IMR-90 (cell line): ENCODE results near the gene RB1. TPM values are rescaled to one million over a fixed set of nuclear protein-coding genes. Genes with fewer than 3 reads are reported as not detected.

Experiments
- ATAC-seq: fragments of 200-7000 bp; cut with Tn5 transposase; 2 replicates; pipeline ENCODE4 v1.9.1; 2020; ENCODE audit warnings: low read depth, mild to moderate bottlenecking, moderate library complexity
- BruUV-seq: library from RNA; stranded (reverse); fragments of 400-500 nt; replicated peaks from 2 replicates; lab custom pipeline; 2021; lab: Mats Ljungman, UMichigan
- CTCF ChIA-PET: fragments of 300-600 bp; formaldehyde crosslinking; extraction: SDS; loops from one replicate; lab custom pipeline; 2021; ENCODE audit warnings: antibody characterized with exemption; lab: Yijun Ruan, JAX
- POLR2A ChIA-PET: fragments of 300-600 bp; sonication (Branson Sonifier 250); formaldehyde crosslinking; loops from one replicate; lab custom pipeline; 2022; ENCODE audit warnings: antibody characterized with exemption; ENCODE audit not compliant: unreplicated experiment; lab: Charles Lee
- DNase-seq: peaks from one replicate; pipeline ENCODE4 v3.0.0; 2013
- H2AFZ ChIP-seq: replicated peaks from 2 replicates; pipeline ENCODE3; 2013; ENCODE audit warnings: low read length, mild to moderate bottlenecking; ENCODE audit not compliant: poor library complexity
- H2AK5ac ChIP-seq: 2 replicates; pipeline ENCODE4 v1.6.1; 2013; ENCODE audit warnings: low read depth, low read length, inconsistent platforms
- H2AK9ac ChIP-seq: replicated peaks from 2 replicates; pipeline ENCODE3; 2013; ENCODE audit warnings: mild to moderate bottlenecking, low read depth, low read length, moderate library complexity; ENCODE audit not compliant: poor library complexity
- H2BK120ac ChIP-seq: 2 replicates; pipeline ENCODE4 v1.6.1; 2013; ENCODE audit warnings: low read depth, low read length, inconsistent platforms
- H2BK15ac ChIP-seq: 3 replicates; pipeline ENCODE4 v1.6.1; 2013; ENCODE audit warnings: low read depth, low read length, inconsistent platforms
- H2BK20ac ChIP-seq: 2 replicates; pipeline ENCODE4 v1.6.1; 2013; ENCODE audit warnings: low read depth, mild to moderate bottlenecking, inconsistent platforms, low read length, moderate library complexity
- H2BK5ac ChIP-seq: 2 replicates; pipeline ENCODE4 v1.6.1; 2013; ENCODE audit warnings: mild to moderate bottlenecking, low read depth, low read length, inconsistent platforms; ENCODE audit not compliant: poor library complexity, severe bottlenecking
- H3K14ac ChIP-seq: replicated peaks from 2 replicates; pipeline ENCODE4 v1.6.1; 2013; ENCODE audit warnings: low read depth, low read length, inconsistent platforms
- H3K18ac ChIP-seq: 2 replicates; pipeline ENCODE4 v1.6.1; 2013; ENCODE audit warnings: low read depth, low read length, control low read depth
- H3K23ac ChIP-seq: 2 replicates; pipeline ENCODE4 v1.6.1; 2013; ENCODE audit warnings: low read depth, low read length, inconsistent platforms
- H3K27ac ChIP-seq: 2 replicates; pipeline ENCODE4 v1.5.1; 2013; ENCODE audit warnings: mild to moderate bottlenecking, control low read depth, low read length; ENCODE audit not compliant: insufficient read depth
- H3K27me3 ChIP-seq: 2 replicates; pipeline ENCODE4 v1.6.1; 2013; ENCODE audit warnings: low read length; ENCODE audit not compliant: control insufficient read depth, insufficient read depth
- H3K36me3 ChIP-seq: 2 replicates; pipeline ENCODE4 v1.6.1; 2013; ENCODE audit warnings: low read length, mixed read lengths; ENCODE audit not compliant: control insufficient read depth, insufficient read depth
- H3K4ac ChIP-seq: 2 replicates; pipeline ENCODE4 v1.6.1; 2013; ENCODE audit warnings: low read depth, low read length, inconsistent platforms
- H3K4me1 ChIP-seq: 2 replicates; pipeline ENCODE4 v1.6.1; 2013; ENCODE audit warnings: low read length, mixed read lengths; ENCODE audit not compliant: control insufficient read depth, insufficient read depth
- H3K4me2 ChIP-seq: 2 replicates; pipeline ENCODE4 v1.6.1; 2013; ENCODE audit warnings: low read depth, mild to moderate bottlenecking, control low read depth, low read length, moderate library complexity
- H3K4me3 ChIP-seq: 2 replicates; pipeline ENCODE4 v1.5.1; 2013; ENCODE audit warnings: low read depth, mild to moderate bottlenecking, control low read depth, low read length, moderate library complexity; ENCODE audit not compliant: insufficient read depth
- H3K56ac ChIP-seq: 2 replicates; pipeline ENCODE4 v1.6.1; 2013; ENCODE audit warnings: low read length, inconsistent platforms; ENCODE audit not compliant: insufficient read depth; ENCODE audit errors: extremely low read depth
- H3K79me1 ChIP-seq, 2 experiments: 2 replicates each; pipeline ENCODE4 v1.6.1; 2013; ENCODE audit warnings: low read length in 2 of 2, inconsistent platforms in 1 of 2, low read depth in 1 of 2
- H3K9ac ChIP-seq: 2 replicates; pipeline ENCODE4 v1.6.1; 2013; ENCODE audit warnings: low read depth, low read length, control low read depth
- H3K9me1 ChIP-seq: 2 replicates; pipeline ENCODE4 v1.6.1; 2013; ENCODE audit warnings: low read length, inconsistent platforms; ENCODE audit not compliant: insufficient read depth
- H3K9me3 ChIP-seq: 2 replicates; pipeline ENCODE4 v1.6.1; 2013; ENCODE audit warnings: low read length; ENCODE audit not compliant: control insufficient read depth, insufficient read depth
- H4K20me1 ChIP-seq: 2 replicates; pipeline ENCODE4 v1.6.1; 2013; ENCODE audit warnings: low read length, inconsistent platforms; ENCODE audit not compliant: insufficient read depth
- H4K5ac ChIP-seq: 2 replicates; pipeline ENCODE4 v1.6.1; 2013; ENCODE audit warnings: mild to moderate bottlenecking, low read depth, low read length, control low read depth
- H4K8ac ChIP-seq, 2 experiments: 2 replicates each; pipeline ENCODE4 v1.6.1; 2013; ENCODE audit warnings: low read depth in 2 of 2, low read length in 2 of 2, control low read depth in 1 of 2, inconsistent platforms in 1 of 2
- H4K91ac ChIP-seq: 2 replicates; pipeline ENCODE4 v1.6.1; 2013; ENCODE audit warnings: low read depth, low read length, inconsistent platforms; ENCODE audit not compliant: insufficient read depth
- BHLHE40 ChIP-seq: fragments of 150-350 bp; IDR thresholded peaks from 2 replicates; pipeline ENCODE4 v1.6.1; 2016; ENCODE audit warnings: mild to moderate bottlenecking, low read depth, low read length
- CEBPB ChIP-seq: IDR thresholded peaks from 2 replicates; pipeline ENCODE4 v1.6.1; 2012; ENCODE audit warnings: low read depth, low read length, improper control_type of control experiment
- CHD1 ChIP-seq: IDR thresholded peaks from 2 replicates; pipeline ENCODE4 v1.6.1; 2012; ENCODE audit warnings: low read depth, low read length, improper control_type of control experiment
- FOS ChIP-seq: fragments of 150-350 bp; IDR thresholded peaks from 2 replicates; pipeline ENCODE4 v1.6.1; 2016; ENCODE audit warnings: low read depth, low read length
- MAFK ChIP-seq: IDR thresholded peaks from 2 replicates; pipeline ENCODE4 v1.6.1; 2012; ENCODE audit warnings: low read depth, low read length, improper control_type of control experiment
- MAZ ChIP-seq: IDR thresholded peaks from 2 replicates; pipeline ENCODE4 v1.6.1; 2012; ENCODE audit warnings: low read depth, mild to moderate bottlenecking, low read length, improper control_type of control experiment, moderate library complexity, borderline replicate concordance
- MXI1 ChIP-seq: IDR thresholded peaks from 2 replicates; pipeline ENCODE4 v1.6.1; 2012; ENCODE audit warnings: low read depth, mild to moderate bottlenecking, low read length, moderate library complexity, borderline replicate concordance
- NFE2L2 ChIP-seq: fragments of 150-350 bp; IDR thresholded peaks from 2 replicates; pipeline ENCODE4 v1.6.1; 2016; ENCODE audit warnings: low read depth, mild to moderate bottlenecking, low read length
- POLR2A ChIP-seq: IDR thresholded peaks from 2 replicates; pipeline ENCODE4 v1.6.1; 2012; ENCODE audit warnings: mild to moderate bottlenecking, low read depth, low read length
- RAD21 ChIP-seq: IDR thresholded peaks from 2 replicates; pipeline ENCODE4 v1.6.1; 2012; ENCODE audit warnings: low read length, improper control_type of control experiment
- RCOR1 ChIP-seq: IDR thresholded peaks from 2 replicates; pipeline ENCODE4 v1.6.1; 2012; ENCODE audit warnings: mild to moderate bottlenecking, low read length, improper control_type of control experiment; ENCODE audit not compliant: insufficient replicate concordance
- RFX5 ChIP-seq: IDR thresholded peaks from 2 replicates; pipeline ENCODE4 v1.8.0; 2012; ENCODE audit warnings: low read depth, mild to moderate bottlenecking, low read length, moderate library complexity
- SMC3 ChIP-seq: fragments of 150-350 bp; IDR thresholded peaks from 2 replicates; pipeline ENCODE4 v1.6.1; 2016; ENCODE audit warnings: low read depth, mild to moderate bottlenecking, antibody characterized with exemption, low read length, moderate library complexity
- WGBS, 2 experiments: methylation state at CpG; one replicate each; pipeline versions ENCODE4 v1.1.5 to v1.1.7; 2013; ENCODE audit warnings: missing lambda C conversion rate in 2 of 2; ENCODE audit not compliant: insufficient read length in 1 of 2; ENCODE audit errors: extremely low coverage in 2 of 2; 5-methylcytosine and 5-hydroxymethylcytosine counted together
- dilution Hi-C: fragments of 300-500 bp; cut with HindIII; formaldehyde crosslinking; loops from one replicate; pipeline ENCODE4 v1.14.3; 2018; ENCODE audit warnings: low sequenced_read_pairs; ENCODE audit not compliant: unreplicated experiment
- in situ Hi-C: fragments of 300-500 bp; cut with MboI; formaldehyde crosslinking; loops from 3 replicates; pipeline ENCODE4 v1.14.3; 2019; ENCODE audit warnings: low sequenced_read_pairs, inconsistent platforms, mixed read lengths
- intact Hi-C: fragments of 100-400 bp; cut with micrococcal nuclease; formaldehyde crosslinking; loops from 2 replicates; pipeline ENCODE4 v1.10.0; 2022
- polyA plus RNA-seq, 3 experiments: library from polyadenylated mRNA; depleted of rRNA; stranded (reverse); fragments of >200 nt; gene quantifications; 2 replicates each; pipeline ENCODE4 v1.2.3, GENCODE V29; 2012; ENCODE audit warnings: low replicate concordance in 1 of 3
- total RNA-seq: library from RNA; depleted of rRNA; stranded (reverse); fragments of >200 nt; gene quantifications from 2 replicates; pipeline ENCODE4 v1.2.3, GENCODE V29; 2012
- TF ChIP-seq, protein P1 (sequence below): fragments of 150-350 bp; IDR thresholded peaks from 2 replicates; pipeline ENCODE4 v1.6.1; 2016; ENCODE audit warnings: low read depth, mild to moderate bottlenecking, low read length, moderate library complexity, borderline replicate concordance
- TF ChIP-seq, protein P2 (sequence below): fragments of 150-350 bp; IDR thresholded peaks from 2 replicates; pipeline ENCODE4 v1.6.1; 2017; ENCODE audit warnings: mild to moderate bottlenecking, antibody characterized with exemption, low read length, low read depth
- TF ChIP-seq, protein P3 (sequence below): conservative IDR thresholded peaks from 2 replicates; pipeline ENCODE4 v1.5.1; 2012; ENCODE audit warnings: mild to moderate bottlenecking, low read depth, low read length, improper control_type of control experiment

The RB1 gene
- total and polyA plus RNA-seq, 2 of the 4 experiments (the other 2 are of a cell fraction): 11.4 to 15.4 TPM

DNA sequence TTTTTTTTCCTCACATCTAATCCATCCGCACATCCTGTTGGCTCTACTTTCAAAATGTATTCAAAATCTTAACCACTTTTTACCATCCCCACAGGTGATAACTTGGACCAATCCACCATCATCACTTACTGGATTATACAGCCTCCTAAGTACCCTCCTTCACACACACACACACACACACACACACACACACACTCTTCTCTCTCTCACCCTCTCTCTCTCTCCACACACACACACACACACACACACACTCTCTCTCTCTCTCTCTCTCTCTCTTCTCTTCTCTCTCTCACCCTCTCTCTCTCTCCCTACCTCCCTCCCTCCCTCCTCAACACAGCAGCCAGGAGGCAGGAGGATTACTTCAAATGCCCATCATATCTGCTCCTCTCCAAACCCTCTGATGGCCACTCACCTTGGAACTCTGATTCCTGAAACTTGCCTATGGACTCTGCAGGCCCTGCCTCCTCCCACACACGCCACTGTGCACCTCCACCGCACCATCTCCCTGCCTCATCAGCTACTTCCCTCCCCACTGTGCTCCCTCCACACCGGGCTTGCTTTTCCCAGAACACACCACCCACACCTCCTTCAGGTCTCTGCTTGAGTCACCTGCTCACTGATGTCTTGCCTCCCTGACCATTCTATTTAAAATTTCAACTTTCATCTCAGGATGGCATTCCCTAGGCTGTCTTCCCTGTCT is 189.7 kb downstream of the RB1 start:
- no peak for ATAC-seq
- H3K27me3 ChIP-seq: no peaks in the 10 kb centered on the region
- dilution Hi-C loops: no loop called here
- WGBS, 2 experiments: 83 to 100% methylated on average over 1 to 4 of the region's 4 CpGs
- no peaks in the 10 kb centered on the region for H3K36me3 ChIP-seq
- no peak overlapping the region for H3K9ac ChIP-seq
- no peak overlapping the region for H3K4ac ChIP-seq
- CTCF ChIA-PET: no interaction called here
- no peak overlapping the region for H3K56ac ChIP-seq
- no peaks in the 10 kb centered on the region for H3K79me1 ChIP-seq
- H3K4me3 ChIP-seq: no peak overlapping the region
- H3K9me1 ChIP-seq: no peaks in the 10 kb centered on the region; the same call in 1 of the 2 replicates
- POLR2A ChIA-PET: interaction anchor here (0.9 kb wide), 1 partner anchor 117 kb away, joined by 12 read pairs; no protein-coding TSS in a partner anchor
- H3K4me1 ChIP-seq: no peaks in the 10 kb centered on the region
- TF ChIP-seq, protein P1, sequence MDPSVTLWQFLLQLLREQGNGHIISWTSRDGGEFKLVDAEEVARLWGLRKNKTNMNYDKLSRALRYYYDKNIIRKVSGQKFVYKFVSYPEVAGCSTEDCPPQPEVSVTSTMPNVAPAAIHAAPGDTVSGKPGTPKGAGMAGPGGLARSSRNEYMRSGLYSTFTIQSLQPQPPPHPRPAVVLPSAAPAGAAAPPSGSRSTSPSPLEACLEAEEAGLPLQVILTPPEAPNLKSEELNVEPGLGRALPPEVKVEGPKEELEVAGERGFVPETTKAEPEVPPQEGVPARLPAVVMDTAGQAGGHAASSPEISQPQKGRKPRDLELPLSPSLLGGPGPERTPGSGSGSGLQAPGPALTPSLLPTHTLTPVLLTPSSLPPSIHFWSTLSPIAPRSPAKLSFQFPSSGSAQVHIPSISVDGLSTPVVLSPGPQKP: no peak
- TF ChIP-seq POLR2A: no peak
- no peak for TF ChIP-seq NFE2L2
- no peak for TF ChIP-seq RCOR1
- no peak for TF ChIP-seq CEBPB
- TF ChIP-seq RFX5: no peak
- TF ChIP-seq BHLHE40: no peak
- no peak for TF ChIP-seq CHD1
- TF ChIP-seq, protein P2, sequence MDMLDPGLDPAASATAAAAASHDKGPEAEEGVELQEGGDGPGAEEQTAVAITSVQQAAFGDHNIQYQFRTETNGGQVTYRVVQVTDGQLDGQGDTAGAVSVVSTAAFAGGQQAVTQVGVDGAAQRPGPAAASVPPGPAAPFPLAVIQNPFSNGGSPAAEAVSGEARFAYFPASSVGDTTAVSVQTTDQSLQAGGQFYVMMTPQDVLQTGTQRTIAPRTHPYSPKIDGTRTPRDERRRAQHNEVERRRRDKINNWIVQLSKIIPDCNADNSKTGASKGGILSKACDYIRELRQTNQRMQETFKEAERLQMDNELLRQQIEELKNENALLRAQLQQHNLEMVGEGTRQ: no peak
- no peak for TF ChIP-seq MAZ
- TF ChIP-seq RAD21: no peak
- TF ChIP-seq MXI1: no peak
- TF ChIP-seq, protein P3, sequence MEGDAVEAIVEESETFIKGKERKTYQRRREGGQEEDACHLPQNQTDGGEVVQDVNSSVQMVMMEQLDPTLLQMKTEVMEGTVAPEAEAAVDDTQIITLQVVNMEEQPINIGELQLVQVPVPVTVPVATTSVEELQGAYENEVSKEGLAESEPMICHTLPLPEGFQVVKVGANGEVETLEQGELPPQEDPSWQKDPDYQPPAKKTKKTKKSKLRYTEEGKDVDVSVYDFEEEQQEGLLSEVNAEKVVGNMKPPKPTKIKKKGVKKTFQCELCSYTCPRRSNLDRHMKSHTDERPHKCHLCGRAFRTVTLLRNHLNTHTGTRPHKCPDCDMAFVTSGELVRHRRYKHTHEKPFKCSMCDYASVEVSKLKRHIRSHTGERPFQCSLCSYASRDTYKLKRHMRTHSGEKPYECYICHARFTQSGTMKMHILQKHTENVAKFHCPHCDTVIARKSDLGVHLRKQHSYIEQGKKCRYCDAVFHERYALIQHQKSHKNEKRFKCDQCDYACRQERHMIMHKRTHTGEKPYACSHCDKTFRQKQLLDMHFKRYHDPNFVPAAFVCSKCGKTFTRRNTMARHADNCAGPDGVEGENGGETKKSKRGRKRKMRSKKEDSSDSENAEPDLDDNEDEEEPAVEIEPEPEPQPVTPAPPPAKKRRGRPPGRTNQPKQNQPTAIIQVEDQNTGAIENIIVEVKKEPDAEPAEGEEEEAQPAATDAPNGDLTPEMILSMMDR: no peak
- no peak for TF ChIP-seq FOS
- TF ChIP-seq MAFK: no peak
- TF ChIP-seq SMC3: no peak
- no TSS peak for BruUV-seq
- H3K9me3 ChIP-seq: no peaks in the 10 kb centered on the region
- no peak overlapping the region for H2BK15ac ChIP-seq
- peak overlapping the region; percentile 33 for H2BK5ac ChIP-seq
- no peak overlapping the region for H2BK20ac ChIP-seq
- H3K18ac ChIP-seq: no peak overlapping the region
- no peak overlapping the region for H2BK120ac ChIP-seq
- no peak overlapping the region for H3K4me2 ChIP-seq
- in situ Hi-C loops: no loop called here
- H4K8ac ChIP-seq: no peak overlapping the region
- H2AFZ ChIP-seq: peak overlapping the region; percentile 16
- H2AK9ac ChIP-seq: peak overlapping the region; percentile 33
- no peak overlapping the region for H3K23ac ChIP-seq
- 0 out of 2 replicates have a peak overlapping the region, but pooled peaks have one; percentile 8 for H2AK5ac ChIP-seq
- no peak for DNase-seq
- H3K27ac ChIP-seq: no peak overlapping the region
- no peak overlapping the region for H4K91ac ChIP-seq
- no peak overlapping the region for H4K5ac ChIP-seq
- no peaks in the 10 kb centered on the region for H4K20me1 ChIP-seq
- intact Hi-C loops: no loop called here
- no peak overlapping the region for H3K14ac ChIP-seq
